Cardiac fibroblast (primary cell): ENCODE measurements around the gene MUCL3.

Experiments
- DNase-seq, 2 donors: peaks; one replicate each; pipeline versions ENCODE4 v3.0.0 to v3.0.0-alpha.2; 2010; ENCODE audit warnings: low read depth in 2 of 2
- H3K4me3 ChIP-seq, 2 donors: replicated peaks in 1 of 2; 1 replicate in 1 of 2; 2 replicates in 1 of 2; pipeline ENCODE4 v1.5.1; 2011; ENCODE audit warnings: low read depth in 2 of 2, low read length in 2 of 2, mild to moderate bottlenecking in 2 of 2, moderate library complexity in 1 of 2
- CTCF ChIP-seq: IDR thresholded peaks from one replicate; pipeline ENCODE4 v1.5.1; 2011; ENCODE audit warnings: low read depth, mild to moderate bottlenecking, low read length, inconsistent platforms

The MUCL3 gene

GRCh38 chr6:30940361-30940986, at the start of gene MUCL3:
TSS of gene MUCL3 (plus strand) at chr6:30940973. CDS start at chr6:30941000, 27 bp downstream.
- no peak within 1 kb of the TSS for H3K4me3 ChIP-seq
- TF ChIP-seq CTCF: no peak
- no peak for DNase-seq

GRCh38 chr6:30891450-30891723, 49.4 kb upstream of the MUCL3 start:
- no peak overlapping the region for H3K4me3 ChIP-seq
- no peak for TF ChIP-seq CTCF
- no peak for DNase-seq

GRCh38 chr6:30891816-30892538, 48.8 kb upstream of the MUCL3 start:
- DNase-seq: no peak
- no peak for TF ChIP-seq CTCF
- H3K4me3 ChIP-seq: no peak overlapping the region

GRCh38 chr6:30893001-30893591, 47.7 kb upstream of the MUCL3 start:
- DNase-seq: no peak
- TF ChIP-seq CTCF: peak; percentile 11
- no peak overlapping the region for H3K4me3 ChIP-seq

- no peak overlapping the region for H3K4me3 ChIP-seq
- DNase-seq: no peak
- TF ChIP-seq CTCF: no peak
Observed at GRCh38 chr6:30893666-30894065, 47.1 kb upstream of the MUCL3 start.

- no peak for DNase-seq
- TF ChIP-seq CTCF: no peak
- H3K4me3 ChIP-seq: no peak overlapping the region
Observed at GRCh38 chr6:30894381-30894780, 46.4 kb upstream of the MUCL3 start.
